Measurements from ENCODE around the gene NIPAL4.
A peak's percentile ranks its signal among the peaks of the same experiment; 100 is the strongest.
"Not testable (repeated sequence)": the region's sequence is repeated elsewhere in the genome, so short reads cannot be mapped to it uniquely, and the experiment has no call there.

Gene NIPAL4

DNA sequence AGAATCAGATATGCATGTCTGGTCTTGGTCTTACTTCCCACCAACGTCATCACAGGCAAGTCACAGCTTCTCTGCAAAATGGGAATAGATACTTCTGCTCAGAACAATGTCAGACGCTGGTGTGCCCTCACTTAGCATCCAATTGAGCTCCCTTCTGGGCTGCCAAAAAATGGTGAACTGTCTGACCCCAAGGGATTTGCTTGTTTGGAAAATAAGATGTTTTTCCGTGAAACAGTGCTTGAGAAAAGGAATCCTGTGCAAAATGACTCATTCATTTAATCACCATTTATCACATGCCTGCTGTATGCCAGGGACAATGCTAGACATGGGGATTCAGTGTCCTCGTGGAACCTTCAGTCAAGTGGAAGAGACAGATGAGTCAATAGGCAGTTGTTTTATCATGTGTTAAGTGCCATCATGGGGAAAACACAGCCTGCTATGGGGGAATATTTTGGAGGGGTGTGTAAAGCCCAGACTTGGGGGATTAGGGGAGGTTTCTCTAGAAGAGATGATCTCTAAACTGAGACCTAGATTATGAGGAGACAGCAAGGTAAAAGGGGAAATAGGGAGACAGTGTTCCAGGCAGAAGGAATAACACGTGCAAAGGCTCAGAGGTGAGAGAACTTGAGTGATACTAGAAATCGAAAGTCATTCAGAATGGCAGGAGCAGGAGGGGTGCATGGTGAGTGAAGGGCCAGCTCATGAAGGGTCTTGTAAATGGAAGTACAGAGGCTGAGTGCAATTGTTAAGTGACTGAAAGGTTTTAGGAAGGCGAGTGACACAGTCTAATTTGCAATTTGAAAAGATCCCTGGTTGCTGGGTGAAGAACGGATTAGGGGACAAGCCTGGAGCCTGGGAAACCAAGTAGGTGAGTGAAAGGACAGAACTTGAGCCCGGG, 3.9 kb downstream of the NIPAL4 start:
- no peak for DNase-seq

- DNase-seq, result no peak
These were observed 4.6 kb downstream of the NIPAL4 start for GRCh38 chr5:157464519-157465171.

- no peak for DNase-seq
These were observed 8.4 kb downstream of the NIPAL4 start for GRCh38 chr5:157468293-157468965.

GRCh38 chr5:157469073-157469472, 9.1 kb downstream of the NIPAL4 start:
- DNase-seq, result no peak

- DNase-seq, result no peak
These were observed 9.7 kb downstream of the NIPAL4 start for GRCh38 chr5:157469687-157470086.

DNA sequence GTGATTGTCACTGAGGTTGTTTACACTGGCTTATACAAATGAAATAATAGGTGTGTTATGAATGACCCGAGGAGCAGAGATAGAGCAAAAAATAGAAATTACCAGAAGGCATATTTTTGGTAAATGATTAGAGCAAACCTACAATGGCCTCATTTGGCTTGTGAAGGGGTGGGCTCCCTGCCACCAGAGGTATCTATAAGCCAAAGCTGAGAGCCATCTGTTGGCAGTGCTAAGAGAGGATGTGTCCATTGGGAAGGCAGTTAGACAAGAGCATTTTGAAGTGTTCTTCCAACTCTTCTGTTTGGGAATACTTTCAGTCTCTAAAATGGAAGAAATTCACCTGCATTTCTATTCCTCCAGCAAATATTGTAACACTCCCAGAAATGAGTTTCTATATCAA, 10.6 kb downstream of the NIPAL4 start:
- DNase-seq, result no peak

DNA sequence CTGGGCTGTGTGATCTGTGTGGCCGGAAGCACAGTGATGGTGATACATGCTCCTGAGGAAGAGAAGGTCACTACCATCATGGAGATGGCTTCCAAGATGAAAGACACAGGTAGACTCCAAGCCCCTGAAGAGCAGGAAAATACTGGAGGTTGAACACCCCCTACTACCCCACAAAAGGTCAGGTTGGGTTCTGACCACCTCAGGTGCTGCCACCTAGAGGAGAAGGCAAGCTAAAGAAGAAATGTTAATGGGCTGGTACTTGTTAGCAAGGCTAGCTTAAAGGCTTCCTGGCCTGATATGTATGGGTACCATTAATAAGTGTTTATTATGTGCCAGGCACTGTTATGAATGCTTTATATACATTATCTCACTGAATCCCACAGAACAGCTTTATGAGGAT, 11.7 kb downstream of the NIPAL4 start:
- DNase-seq, result peak; percentile 15

DNA sequence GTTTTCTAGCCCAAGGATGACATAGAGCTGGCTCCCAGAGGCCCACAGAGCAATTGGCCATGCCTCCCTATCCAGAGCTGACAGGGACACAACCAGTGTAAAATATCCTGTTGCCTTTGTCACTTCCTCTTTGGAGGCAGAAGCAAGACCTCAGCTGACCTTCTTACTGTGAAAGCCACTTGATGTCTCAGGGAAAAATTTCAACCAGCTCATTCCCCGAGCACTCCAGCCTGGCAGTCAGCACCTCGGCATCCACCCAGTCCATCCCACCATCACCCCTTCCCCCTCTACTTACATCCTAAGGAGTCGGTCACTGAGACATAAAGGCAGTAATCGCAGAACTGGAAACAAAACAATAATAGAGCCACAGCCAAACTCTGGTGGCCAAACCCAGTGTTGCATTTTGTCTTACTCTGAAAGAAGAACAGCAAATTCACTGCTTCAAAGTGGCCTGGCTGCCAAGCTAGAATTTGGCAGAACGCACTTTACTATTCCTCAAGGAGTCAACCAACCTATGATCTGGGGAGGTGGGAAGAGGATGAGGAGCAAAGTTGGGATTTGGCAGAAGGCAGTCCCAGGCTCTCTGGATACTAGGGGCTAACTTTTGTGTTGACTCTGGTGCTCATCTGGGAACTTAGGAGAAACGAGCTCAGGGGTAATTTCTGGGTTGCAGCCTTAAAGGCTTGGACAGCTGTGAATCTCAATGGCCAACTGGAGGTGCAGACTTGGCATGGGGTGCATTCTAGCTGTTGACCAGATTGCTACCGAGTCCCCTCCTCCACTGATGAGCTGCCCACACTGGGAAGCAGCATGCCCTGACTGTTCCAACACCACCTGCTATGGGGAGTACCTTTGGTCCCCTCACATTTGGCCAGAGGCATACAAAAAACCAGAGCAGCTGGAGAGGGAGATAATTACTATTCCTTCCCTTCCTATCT, 13.6 kb downstream of the NIPAL4 start:
- no peak for DNase-seq

GRCh38 chr5:157475432-157475831, 15.4 kb downstream of the NIPAL4 start:
- DNase-seq, result no peak

DNA sequence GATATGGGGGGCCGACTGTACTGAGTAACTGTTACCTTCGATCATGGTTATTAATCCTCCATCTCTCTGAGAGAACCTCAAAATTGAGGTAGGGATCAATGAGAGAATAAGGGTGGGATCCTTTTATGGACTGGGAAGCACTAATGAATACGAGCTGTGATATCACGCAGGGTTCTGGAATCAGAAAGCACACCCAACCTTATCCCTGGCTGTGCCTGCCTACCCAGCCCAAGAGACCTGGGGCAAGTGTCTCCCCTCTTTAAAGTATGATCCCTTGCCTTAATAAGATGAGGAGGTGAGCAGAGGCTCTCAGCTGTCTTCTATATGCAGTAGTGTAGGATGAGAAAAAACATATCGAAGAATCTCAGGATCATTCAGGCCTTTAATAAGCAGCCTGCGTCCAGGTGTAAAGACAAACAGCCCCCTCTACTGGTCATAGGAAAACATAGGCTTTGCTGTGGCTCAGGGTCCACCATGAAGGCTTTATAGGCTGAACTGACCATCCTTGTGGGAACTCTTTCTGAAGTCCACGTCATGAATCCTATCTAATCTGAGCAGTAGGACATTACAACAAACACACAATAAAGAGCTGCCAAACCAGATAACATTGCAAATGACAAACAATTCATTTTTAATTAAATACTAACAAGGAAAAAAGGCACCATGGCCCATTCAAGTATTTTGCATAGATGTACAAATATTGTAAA, 16.8 kb downstream of the NIPAL4 start:
- peak; percentile 77 for DNase-seq

DNA sequence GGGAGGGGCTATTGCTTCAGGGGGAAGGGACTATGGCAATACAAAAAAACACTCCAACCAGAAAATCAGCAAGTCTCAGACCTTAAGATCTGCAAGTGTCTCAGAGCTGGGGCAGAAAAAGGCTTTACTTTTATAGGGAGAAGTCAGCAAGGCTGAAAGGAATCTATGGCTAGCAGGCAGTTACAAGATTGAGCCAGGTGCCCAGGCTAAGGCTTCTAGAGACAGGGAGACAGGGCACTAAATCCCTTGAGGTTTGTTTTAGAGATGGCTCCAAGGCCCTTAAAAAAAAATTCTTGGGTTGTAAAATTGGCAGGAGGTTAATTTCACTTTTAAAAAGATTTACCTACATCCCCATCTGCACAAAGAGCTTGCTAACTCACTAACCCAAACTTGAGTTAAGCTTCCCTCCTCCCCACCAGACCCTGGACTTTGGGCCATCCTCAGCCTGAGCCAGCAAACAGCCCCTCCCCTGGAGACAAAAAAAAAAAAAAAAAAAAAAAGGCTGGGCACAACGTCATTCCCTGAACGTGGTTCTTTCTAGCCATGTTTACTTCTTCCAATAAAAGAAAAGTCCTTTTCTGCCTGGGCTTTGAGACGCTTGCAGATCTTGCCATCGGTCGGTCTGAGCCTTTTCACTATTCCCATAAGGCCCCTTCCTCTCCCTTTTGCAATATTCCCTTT, 17.9 kb downstream of the NIPAL4 start:
- no peak for DNase-seq

GRCh38 chr5:157478726-157479125, 18.7 kb downstream of the NIPAL4 start:
- no peak for DNase-seq

DNA sequence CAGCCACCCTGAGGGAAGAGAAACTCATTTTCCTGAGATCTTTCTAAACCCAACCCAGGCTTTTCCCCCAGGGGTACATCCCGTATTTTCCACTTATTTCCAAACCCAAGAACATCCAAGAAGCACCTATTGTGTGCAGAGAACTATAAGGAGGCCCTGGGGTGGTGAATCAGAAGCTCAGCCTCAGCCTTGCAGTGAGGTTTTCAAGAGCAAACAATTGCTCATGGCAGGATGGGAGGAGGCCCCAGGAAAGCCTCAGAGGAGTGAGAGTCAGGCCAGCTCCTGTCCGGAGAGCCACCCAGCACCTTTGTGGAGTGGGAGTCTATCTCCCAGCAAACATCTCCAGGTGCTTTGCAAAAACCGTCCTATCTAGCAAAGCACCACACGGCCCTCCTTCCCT, 19.2 kb downstream of the NIPAL4 start:
- no peak for DNase-seq

GRCh38 chr5:157479612-157480510, 19.8 kb downstream of the NIPAL4 start:
- no peak for DNase-seq

GRCh38 chr5:157481265-157481664, 21.3 kb downstream of the NIPAL4 start:
- DNase-seq, result no peak

DNA sequence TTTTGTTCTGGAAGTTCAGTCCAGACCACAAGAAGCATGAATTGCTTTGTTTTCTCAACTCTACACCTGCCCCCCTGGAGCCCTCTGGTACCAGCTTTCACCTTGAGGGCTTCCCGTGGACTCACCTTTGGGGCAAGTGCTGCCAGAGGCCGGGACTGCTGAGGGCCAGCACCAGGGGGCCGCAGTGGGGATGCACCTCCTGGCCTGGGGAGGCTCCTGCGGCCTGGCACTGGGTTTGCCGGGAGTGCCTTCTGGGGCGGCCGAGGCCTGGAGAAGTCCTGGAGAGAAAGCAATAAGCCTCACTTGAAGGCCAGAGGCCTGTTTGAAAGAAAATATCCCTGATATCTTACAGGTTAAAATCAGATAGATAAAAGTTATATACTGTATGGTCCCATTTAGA, 21.7 kb downstream of the NIPAL4 start:
- no peak for DNase-seq

DNA sequence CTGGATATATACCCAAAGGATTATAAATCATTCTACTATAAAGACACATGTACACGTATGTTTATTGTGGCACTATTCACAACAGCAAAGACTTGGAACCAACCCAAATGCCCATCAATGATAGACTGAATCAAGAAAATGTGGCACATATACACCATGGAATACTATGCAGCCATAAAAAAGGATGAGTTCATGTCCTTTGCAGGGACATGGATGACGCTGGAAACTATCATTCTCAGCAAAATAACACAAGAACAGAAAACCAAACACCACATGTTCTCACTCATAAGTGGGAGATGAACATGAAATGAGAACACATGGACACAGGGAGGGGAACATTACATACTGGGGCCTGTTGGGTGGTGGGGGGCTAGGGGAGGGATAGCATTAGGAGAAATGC, 22.7 kb downstream of the NIPAL4 start:
- DNase-seq, result not testable (repeated sequence)

- no peak for DNase-seq
These were observed 24.8 kb downstream of the NIPAL4 start for GRCh38 chr5:157484768-157485167.

GRCh38 chr5:157485340-157485739, 25.3 kb downstream of the NIPAL4 start:
- DNase-seq, result no peak

DNA sequence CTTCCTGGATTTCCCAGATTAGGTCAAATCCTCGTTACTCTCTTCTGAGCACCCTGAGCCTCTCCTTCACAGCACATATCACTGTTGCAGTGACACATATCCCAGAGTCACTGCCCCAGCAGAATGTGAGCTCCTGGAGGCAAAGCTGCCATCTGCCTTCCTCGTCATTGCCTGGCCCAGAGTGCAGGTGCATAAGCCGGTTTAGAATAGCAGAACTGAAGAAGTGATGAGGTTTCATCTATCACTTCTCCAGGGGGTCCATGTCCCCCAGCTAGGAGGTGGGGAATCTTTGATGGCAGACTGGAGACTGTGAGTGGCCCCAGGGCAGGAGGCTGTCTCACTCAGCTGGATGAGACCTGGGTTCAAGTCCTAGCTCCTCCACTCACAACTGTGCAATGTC, 25.8 kb downstream of the NIPAL4 start:
- no peak for DNase-seq

Measured in NCI-H1436 (cell line).